HG02642 (cell line): Measurements from ENCODE around the gene ASMTL.
"Not testable (repeated sequence)": the region's sequence is repeated elsewhere in the genome, so short reads cannot be mapped to it uniquely, and the experiment has no call there.

ENCODE experiments used
- ATAC-seq: cut with Tn5 transposase; IDR thresholded peaks from one replicate; pipeline ENCODE4 v1.9.1; 2021; ENCODE audit warnings: mild to moderate bottlenecking; ENCODE audit not compliant: unreplicated experiment, poor library complexity

Gene ASMTL

GRCh38 chrX:1462596-1463251 lies 10.0 kb upstream of the ASMTL start:
- ATAC-seq, result no peak

GRCh38 chrX:1462110-1462509 lies 9.4 kb upstream of the ASMTL start:
- ATAC-seq, result no peak

GRCh38 chrX:1455948-1456280 lies 3.2 kb upstream of the ASMTL start:
- ATAC-seq, result no peak

GRCh38 chrX:1453951-1454785 lies 1.5 kb upstream of the ASMTL start:
- peak; percentile 39 for ATAC-seq

GRCh38 chrX:1453395-1453783 lies 680 bp upstream of the ASMTL start:
- peak; percentile 15 for ATAC-seq

- no peak for ATAC-seq
Observed at GRCh38 chrX:1451661-1452515, 821 bp downstream of the ASMTL start.

GRCh38 chrX:1451251-1451660 lies 1.5 kb downstream of the ASMTL start:
- ATAC-seq, result no peak

- no peak for ATAC-seq
Observed at GRCh38 chrX:1450361-1451161, 2.1 kb downstream of the ASMTL start.

- no peak for ATAC-seq
Observed at GRCh38 chrX:1449823-1450149, 2.9 kb downstream of the ASMTL start.

- no peak for ATAC-seq
Observed at GRCh38 chrX:1449036-1449822, 3.5 kb downstream of the ASMTL start.

- not testable (repeated sequence) for ATAC-seq
Observed at GRCh38 chrX:1448573-1449001, 4.1 kb downstream of the ASMTL start.

- not testable (repeated sequence) for ATAC-seq
Observed at GRCh38 chrX:1447969-1448572, 4.6 kb downstream of the ASMTL start.

- ATAC-seq, result not testable (repeated sequence)
Observed at GRCh38 chrX:1446984-1447968, 5.4 kb downstream of the ASMTL start.

- ATAC-seq, result no peak
Observed at GRCh38 chrX:1444561-1445500, 7.9 kb downstream of the ASMTL start.

GRCh38 chrX:1443496-1444075 lies 9.1 kb downstream of the ASMTL start:
- ATAC-seq, result no peak

GRCh38 chrX:1442724-1443367 lies 9.9 kb downstream of the ASMTL start:
- ATAC-seq, result no peak
